AG20443 (cell line): ENCODE results near the gene REXO5.
"Not testable (repeated sequence)": the region's sequence is repeated elsewhere in the genome, so short reads cannot be mapped to it uniquely, and the experiment has no call there.

Experiments
- DNase-seq: peaks from one replicate; pipeline ENCODE4 v3.0.0; 2012; ENCODE audit warnings: low spot score, mixed read lengths

The REXO5 gene

GRCh38 chr16:20806168-20807050 is at the start of gene REXO5, which contains the start of gene ERI2:
TSS of gene REXO5 (plus strand) at chr16:20806527. CDS start at chr16:20806954, 427 bp downstream.
TSS of gene ERI2 (minus strand) at chr16:20806472. CDS start at chr16:20806430, 42 bp downstream.
- DNase-seq: peak; percentile 97

GRCh38 chr16:20760346-20760745 is 46.0 kb upstream of the REXO5 start:
- DNase-seq: no peak

- DNase-seq: no peak
These were observed 45.2 kb upstream of the REXO5 start for GRCh38 chr16:20761175-20761574.

GRCh38 chr16:20762404-20763123 is 43.8 kb upstream of the REXO5 start:
- no peak for DNase-seq

- DNase-seq: peak; percentile 84
These were observed 42.7 kb upstream of the REXO5 start, which contains the start of gene ACSM3 for GRCh38 chr16:20763461-20764232. TSS of gene ACSM3 (plus strand) at chr16:20764014. CDS start at chr16:20770035, 6,021 bp downstream.

GRCh38 chr16:20764448-20764847 is 41.9 kb upstream of the REXO5 start:
- DNase-seq: not testable (repeated sequence)

- DNase-seq: no peak
These were observed 40.6 kb upstream of the REXO5 start for GRCh38 chr16:20765732-20766131.

GRCh38 chr16:20766294-20766693 is 40.0 kb upstream of the REXO5 start:
- DNase-seq: no peak

- DNase-seq: no peak
These were observed 38.8 kb upstream of the REXO5 start for GRCh38 chr16:20767577-20767976.

GRCh38 chr16:20768121-20768520 is 38.2 kb upstream of the REXO5 start:
- no peak for DNase-seq

- DNase-seq: no peak
These were observed 37.5 kb upstream of the REXO5 start for GRCh38 chr16:20768818-20769217.

GRCh38 chr16:20773679-20774078 is 32.6 kb upstream of the REXO5 start:
- no peak for DNase-seq

GRCh38 chr16:20774703-20775362 is 31.5 kb upstream of the REXO5 start:
- peak; percentile 81 for DNase-seq

- no peak for DNase-seq
These were observed 24.6 kb upstream of the REXO5 start for GRCh38 chr16:20781697-20782096.

GRCh38 chr16:20782470-20782869 is 23.9 kb upstream of the REXO5 start:
- no peak for DNase-seq

- DNase-seq: no peak
These were observed 22.1 kb upstream of the REXO5 start for GRCh38 chr16:20784204-20784603.

- no peak for DNase-seq
These were observed 17.2 kb upstream of the REXO5 start for GRCh38 chr16:20789130-20789529.

GRCh38 chr16:20791923-20792612 is 14.3 kb upstream of the REXO5 start:
- DNase-seq: no peak

GRCh38 chr16:20798364-20798763 is 8.0 kb upstream of the REXO5 start:
- DNase-seq: no peak

GRCh38 chr16:20799599-20799998 is 6.7 kb upstream of the REXO5 start:
- DNase-seq: no peak

- no peak for DNase-seq
These were observed 5.0 kb upstream of the REXO5 start for GRCh38 chr16:20801278-20801677.
